Activated CD4-positive, alpha-beta T cell treated with anti-CD3 and anti-CD28 coated beads, Interleukin-10, Interleukin-2, amounts not matched to agents 100 ng/mL and 50 ng/mL, durations not matched to agents 16 hours and 8 hours (primary cell): ENCODE measurements around the gene TNNI2.
"Not testable (repeated sequence)": the region's sequence is repeated elsewhere in the genome, so short reads cannot be mapped to it uniquely, and the experiment has no call there.

Experiments
- DNase-seq: peaks from one replicate; pipeline ENCODE4 v3.0.0-alpha.2; 2020

Gene TNNI2

GRCh38 chr11:1875851-1876301 is 37.1 kb downstream of the TNNI2 start:
- not testable (repeated sequence) for DNase-seq

- DNase-seq: no peak
Observed at GRCh38 chr11:1876361-1877063, 37.7 kb downstream of the TNNI2 start.

GRCh38 chr11:1877211-1878136 is 38.7 kb downstream of the TNNI2 start:
- DNase-seq: no peak

GRCh38 chr11:1878137-1879031 is 39.6 kb downstream of the TNNI2 start:
- no peak for DNase-seq

DNA sequence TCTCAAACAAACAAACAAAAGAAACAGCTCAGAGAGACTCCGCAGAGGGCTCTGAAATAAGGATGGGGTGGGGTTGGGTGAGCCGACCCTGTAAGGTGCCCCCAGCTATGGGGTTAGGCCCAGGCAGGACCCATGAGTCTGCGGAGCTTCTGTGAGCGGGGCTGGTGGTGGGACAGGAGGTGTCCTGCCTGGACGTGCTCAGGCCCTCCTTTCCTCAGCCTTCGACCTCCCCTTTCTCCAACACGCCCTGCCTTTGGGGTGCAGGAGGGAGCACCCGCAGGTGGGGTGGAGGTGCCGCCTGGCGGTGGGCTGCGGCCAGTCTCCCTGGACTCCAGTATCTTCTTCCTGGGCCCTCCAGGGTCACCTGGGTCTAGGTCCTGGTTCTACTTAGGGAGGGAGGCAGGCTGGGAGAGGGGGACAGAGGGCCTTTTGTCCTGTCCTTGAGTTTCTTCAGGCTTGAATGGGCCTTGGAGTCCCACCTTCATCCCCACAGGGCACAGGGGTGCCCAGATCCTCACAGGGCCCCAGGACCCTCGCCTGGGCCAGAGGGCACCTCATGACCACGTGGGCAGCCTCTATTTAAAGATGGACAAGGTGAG is 40.7 kb downstream of the TNNI2 start:
- no peak for DNase-seq

- DNase-seq: no peak
Observed at GRCh38 chr11:1879941-1880720, 41.4 kb downstream of the TNNI2 start.

- no peak for DNase-seq
Observed at GRCh38 chr11:1880746-1881441, 42.1 kb downstream of the TNNI2 start.

DNA sequence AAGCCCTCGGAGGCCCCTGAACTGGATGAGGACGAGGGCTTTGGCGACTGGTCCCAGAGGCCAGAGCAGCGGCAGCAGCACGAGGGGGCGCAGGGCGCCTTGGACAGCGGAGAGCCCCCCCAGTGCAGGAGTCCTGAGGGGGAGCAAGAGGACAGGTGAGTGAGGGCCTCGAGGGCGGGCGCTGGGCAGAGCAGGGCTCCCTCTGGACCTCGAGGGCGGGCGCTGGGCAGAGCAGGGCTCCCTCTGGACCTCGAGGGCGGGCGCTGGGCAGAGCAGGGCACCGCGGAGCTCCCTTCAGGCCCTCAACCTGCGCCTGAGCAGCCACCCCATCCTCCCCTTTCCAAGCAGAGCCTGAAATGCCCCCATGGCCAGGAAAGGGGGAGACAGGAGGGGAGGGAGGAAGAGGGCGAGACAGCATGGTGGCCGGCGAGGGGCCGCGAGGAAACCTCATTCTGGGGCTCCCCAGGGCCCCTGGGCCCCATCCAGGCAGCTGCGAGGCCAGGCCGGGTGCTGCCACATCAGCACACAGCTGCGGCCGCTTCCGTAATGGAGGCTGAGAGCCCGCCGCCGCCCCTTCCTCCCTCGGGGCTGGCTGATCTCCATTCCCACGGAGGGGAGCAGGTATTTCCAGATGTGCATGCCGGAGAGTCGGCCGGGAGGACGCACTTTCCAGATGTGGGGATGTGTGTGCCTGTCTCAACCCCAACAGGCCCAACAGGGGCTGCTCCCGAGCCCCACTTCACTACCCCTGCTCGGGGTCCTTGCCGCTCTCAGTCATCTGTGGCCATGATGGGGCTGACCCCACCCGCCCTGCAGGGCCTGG is 42.9 kb downstream of the TNNI2 start:
- DNase-seq: no peak

DNA sequence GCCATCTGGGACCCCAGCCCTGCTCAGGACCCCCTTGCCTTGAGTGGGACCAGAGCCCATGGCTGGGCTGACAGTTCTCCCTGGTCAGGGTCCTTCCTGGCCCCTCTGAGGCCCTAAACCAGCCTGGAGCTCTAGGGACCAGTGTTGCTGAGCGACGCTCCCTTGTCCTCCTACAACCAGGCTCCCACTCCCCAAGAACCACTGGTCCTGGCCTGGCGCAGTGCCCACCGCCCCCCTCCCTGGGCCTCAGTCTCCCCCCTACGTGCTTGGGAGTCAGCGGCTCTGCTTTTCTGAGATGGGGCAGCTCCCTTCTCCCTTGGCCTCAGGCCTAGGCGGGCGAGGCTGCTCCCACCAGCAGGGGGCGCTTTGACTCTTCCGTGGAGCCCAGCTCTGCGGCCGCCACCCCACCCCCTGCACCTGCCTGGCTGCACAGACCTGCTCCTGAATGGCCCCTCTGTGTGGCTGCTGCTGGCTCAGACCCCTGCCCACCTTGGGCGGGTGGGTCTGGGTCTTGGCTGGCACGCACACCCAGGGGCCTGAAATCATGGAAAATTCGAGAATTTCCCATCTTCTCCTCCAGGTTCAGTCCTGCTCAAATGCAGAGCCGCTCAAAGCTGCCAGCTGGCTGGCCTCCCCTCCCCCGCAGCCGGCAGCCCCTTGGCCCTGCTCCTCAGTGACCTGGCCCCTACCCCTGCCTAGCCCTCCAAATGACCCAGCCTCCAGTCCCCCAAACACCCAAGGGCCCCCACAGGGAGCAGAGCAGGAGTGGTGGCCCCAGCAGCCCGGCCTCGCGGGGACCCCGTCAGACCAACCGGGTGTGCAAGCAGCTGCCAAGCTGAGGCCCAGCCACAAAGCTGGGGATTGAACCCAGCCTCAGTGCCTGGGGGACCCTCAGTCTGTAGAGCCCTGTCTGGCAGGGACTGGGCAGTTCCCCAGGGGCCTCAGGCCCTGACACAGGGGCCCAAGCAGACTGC is 43.8 kb downstream of the TNNI2 start:
- DNase-seq: peak; percentile 85

DNA sequence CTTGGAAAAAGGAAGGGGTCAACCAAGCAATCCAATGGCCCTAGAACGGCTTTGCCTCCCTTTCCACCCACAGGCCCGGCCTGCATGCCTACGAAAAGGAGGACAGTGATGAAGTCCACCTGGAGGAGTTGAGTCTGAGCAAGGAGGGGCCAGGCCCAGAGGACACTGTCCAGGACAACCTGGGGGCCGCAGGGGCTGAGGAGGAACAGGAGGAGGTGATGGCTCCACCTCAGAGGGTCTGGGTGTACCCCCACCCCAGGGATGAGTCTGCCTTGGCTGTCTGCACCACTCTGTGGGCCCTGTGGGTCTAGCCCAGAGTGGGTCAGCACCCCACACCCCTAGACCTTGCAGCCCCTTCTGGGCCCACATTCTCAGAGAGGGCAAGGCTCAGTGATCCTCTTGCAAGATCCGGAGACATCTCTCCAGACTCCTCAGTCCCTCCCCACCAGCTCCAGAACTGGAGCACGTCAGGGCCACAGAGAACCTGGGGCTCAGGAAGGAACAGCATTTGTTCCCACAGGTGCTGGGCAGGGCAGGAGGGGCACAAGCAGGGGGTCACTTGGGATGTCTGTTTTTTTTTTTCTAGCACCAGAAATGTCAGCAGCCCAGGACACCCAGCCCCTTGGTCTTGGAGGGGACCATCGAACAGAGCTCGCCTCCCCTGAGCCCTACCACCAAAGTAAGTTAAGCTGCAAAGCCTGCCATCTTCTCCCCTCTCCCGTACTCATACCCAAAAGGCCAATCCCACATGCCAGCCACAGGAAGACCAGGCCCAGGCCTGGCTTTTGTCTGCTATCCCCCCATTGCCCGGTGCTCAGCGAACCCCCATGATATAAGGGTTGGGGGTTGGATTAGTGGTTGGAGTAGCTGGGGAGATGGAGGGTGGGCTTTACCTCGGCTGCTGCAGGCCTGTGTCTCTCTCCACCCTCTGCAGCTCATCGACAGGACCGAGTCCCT is 44.8 kb downstream of the TNNI2 start:
- DNase-seq: no peak

- no peak for DNase-seq
Observed at GRCh38 chr11:1884303-1884700, 45.5 kb downstream of the TNNI2 start.

- DNase-seq: not testable (repeated sequence)
Observed at GRCh38 chr11:1886551-1886950, 47.8 kb downstream of the TNNI2 start.

- no peak for DNase-seq
Observed at GRCh38 chr11:1887451-1888346, 48.9 kb downstream of the TNNI2 start.

GRCh38 chr11:1888347-1888753 is 49.6 kb downstream of the TNNI2 start:
- DNase-seq: no peak

DNA sequence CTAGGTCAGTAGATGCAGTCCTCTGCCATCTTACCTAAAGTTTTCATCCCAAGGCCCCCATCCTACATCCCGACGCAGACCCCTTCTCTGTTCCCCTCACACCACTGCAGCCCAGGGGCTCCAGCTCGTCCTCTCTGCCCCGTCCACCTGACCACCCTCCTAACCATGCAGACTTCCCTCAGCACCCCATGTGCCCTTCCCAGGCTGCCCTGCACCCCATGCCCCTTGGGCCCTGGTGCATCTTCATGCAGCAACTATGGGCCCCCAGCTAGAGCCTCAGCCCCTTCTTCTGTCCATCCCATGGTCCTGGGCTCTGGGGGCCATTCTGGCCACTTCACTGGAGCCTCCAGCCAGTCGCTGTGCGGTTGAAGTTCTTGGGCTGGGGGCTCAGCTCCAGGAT is 50.0 kb downstream of the TNNI2 start:
- DNase-seq: no peak

- peak; percentile 89 for DNase-seq
Observed at GRCh38 chr11:1889224-1889930, 50.6 kb downstream of the TNNI2 start.
